GM10847 (cell line): ENCODE results near the gene CLDN14.

Source experiments
- POLR2A ChIP-seq: IDR thresholded peaks from 2 replicates; pipeline ENCODE4 v1.6.1; 2011; ENCODE audit not compliant: insufficient read length; ENCODE audit errors: extremely low read depth

The CLDN14 gene

DNA sequence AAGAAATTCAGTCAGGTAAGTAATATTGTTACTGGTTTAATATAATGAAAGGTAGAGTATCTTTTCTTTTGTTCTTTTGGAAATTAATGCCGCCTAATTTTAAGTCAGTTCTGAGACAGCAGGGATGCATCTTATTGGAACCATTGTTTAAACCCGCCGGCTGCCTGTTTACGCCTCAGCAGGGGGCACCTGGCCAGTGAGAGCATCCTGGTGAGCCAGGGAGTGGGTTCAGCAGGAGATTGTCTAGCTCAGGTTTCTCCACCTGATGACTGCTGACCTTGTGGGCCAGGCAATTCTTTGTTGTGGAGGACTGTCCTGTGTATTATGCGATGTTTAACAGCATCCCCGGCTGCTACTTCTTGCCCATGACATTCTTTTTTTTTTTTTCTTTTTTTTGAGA lies 64.5 kb downstream of the CLDN14 start:
- TF ChIP-seq POLR2A = no peak

- TF ChIP-seq POLR2A = no peak
Measured at GRCh38 chr21:36412916-36413315, 67.0 kb downstream of the CLDN14 start.

DNA sequence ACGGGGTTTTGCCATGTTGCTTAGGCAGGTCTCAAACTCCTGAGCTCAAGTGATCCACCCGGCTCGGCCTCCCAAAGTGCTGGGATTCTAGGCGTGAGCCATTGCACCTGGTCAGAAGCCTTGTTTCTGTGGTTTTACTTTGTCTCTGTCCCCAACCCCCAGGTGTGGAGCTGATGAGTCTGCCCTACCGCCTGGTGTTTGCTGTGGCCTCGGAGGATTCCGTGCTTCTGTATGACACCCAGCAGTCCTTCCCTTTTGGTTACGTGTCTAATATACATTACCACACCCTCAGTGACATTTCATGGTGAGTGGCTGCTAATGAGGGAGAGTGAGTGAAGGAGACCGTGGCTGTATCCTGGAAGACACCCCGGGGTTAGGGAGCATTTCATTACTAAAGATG lies 68.6 kb downstream of the CLDN14 start:
- TF ChIP-seq POLR2A = no peak
